ENCODE results near the gene CD4.

CD4 gene

GRCh38 chr12:6817662-6818157, 28.4 kb downstream of the CD4 start:
- DNase-seq: no peak

GRCh38 chr12:6818222-6818621, 28.9 kb downstream of the CD4 start:
- no peak for DNase-seq

GRCh38 chr12:6818645-6819044, 29.3 kb downstream of the CD4 start:
- no peak for DNase-seq

GRCh38 chr12:6819106-6820030, 30.0 kb downstream of the CD4 start:
- DNase-seq: no peak

- no peak for DNase-seq
Measured at GRCh38 chr12:6820166-6820565, 30.8 kb downstream of the CD4 start.

- peak; percentile 31 for DNase-seq
Measured at GRCh38 chr12:6821591-6822425, 32.5 kb downstream of the CD4 start, which contains the start of gene GPR162. TSS of gene GPR162 (plus strand) at chr12:6821821. CDS start at chr12:6823899, 2,078 bp downstream.

- DNase-seq: no peak
Measured at GRCh38 chr12:6822426-6823135, 33.3 kb downstream of the CD4 start.

- DNase-seq: no peak
Measured at GRCh38 chr12:6823182-6824084, 34.1 kb downstream of the CD4 start.

GRCh38 chr12:6824085-6824775, 34.9 kb downstream of the CD4 start:
- DNase-seq: no peak

- DNase-seq: no peak
Measured at GRCh38 chr12:6824901-6825381, 35.6 kb downstream of the CD4 start.

- peak; percentile 88 for DNase-seq
Measured at GRCh38 chr12:6825398-6826124, 36.2 kb downstream of the CD4 start.

GRCh38 chr12:6826125-6826733, 36.9 kb downstream of the CD4 start:
- no peak for DNase-seq

GRCh38 chr12:6826734-6827436, 37.6 kb downstream of the CD4 start:
- DNase-seq: no peak

- DNase-seq: peak; percentile 80
Measured at GRCh38 chr12:6827437-6827911, 38.1 kb downstream of the CD4 start.

- DNase-seq: peak; percentile 48
Measured at GRCh38 chr12:6827982-6828780, 38.9 kb downstream of the CD4 start, which contains the start of gene P3H3. TSS of gene P3H3 (plus strand) at chr12:6828407. CDS start at chr12:6828441, 34 bp downstream.

- peak; percentile 57 for DNase-seq
Measured at GRCh38 chr12:6828781-6829535, 39.6 kb downstream of the CD4 start.

Data from stimulated activated CD4-positive, alpha-beta T cell treated with anti-CD3 and anti-CD28 coated beads, Interleukin-15, amount 100 ng/mL, for 24 hours (primary cell).